Neuron (in vitro differentiated cells): ENCODE results near the gene MCM3.

Experiments used
- H2AFZ ChIP-seq: one replicate; pipeline ENCODE4 v1.6.1; 2013; ENCODE audit warnings: low read depth, mild to moderate bottlenecking, inconsistent platforms, low read length, moderate library complexity
- H3K27me3 ChIP-seq: one replicate; pipeline ENCODE4 v1.6.1; 2013; ENCODE audit warnings: low read length; ENCODE audit not compliant: insufficient read depth
- H3K36me3 ChIP-seq: one replicate; pipeline ENCODE4 v1.6.1; 2013; ENCODE audit warnings: low read length; ENCODE audit not compliant: insufficient read depth
- H3K4me1 ChIP-seq: one replicate; pipeline ENCODE4 v1.6.1; 2013; ENCODE audit warnings: low read length; ENCODE audit not compliant: insufficient read depth
- H3K4me3 ChIP-seq: 2 replicates; pipeline ENCODE4 v1.5.1; 2013; ENCODE audit warnings: mild to moderate bottlenecking, low read length, moderate library complexity
- H3K9me3 ChIP-seq: one replicate; pipeline ENCODE4 v1.6.1; 2013; ENCODE audit warnings: low read length

MCM3 gene

GRCh38 chr6:52227495-52227894, 57.0 kb downstream of the MCM3 start:
- Histone ChIP-seq H3K9me3 (no peaks in the 10 kb centered on the region), H3K27me3 (peaks cover 4% of the 10 kb centered on the region), H2AFZ (no peak overlapping the region), H3K4me3 (no peak overlapping the region), H3K4me1 (no peaks in the 10 kb centered on the region), H3K36me3 (no peaks in the 10 kb centered on the region)

GRCh38 chr6:52221302-52221701, 63.2 kb downstream of the MCM3 start:
- Histone ChIP-seq H3K27me3 (no peaks in the 10 kb centered on the region), H3K4me1 (no peaks in the 10 kb centered on the region), H3K9me3 (no peaks in the 10 kb centered on the region), H2AFZ (no peak overlapping the region), H3K36me3 (no peaks in the 10 kb centered on the region), H3K4me3 (no peak overlapping the region)

DNA sequence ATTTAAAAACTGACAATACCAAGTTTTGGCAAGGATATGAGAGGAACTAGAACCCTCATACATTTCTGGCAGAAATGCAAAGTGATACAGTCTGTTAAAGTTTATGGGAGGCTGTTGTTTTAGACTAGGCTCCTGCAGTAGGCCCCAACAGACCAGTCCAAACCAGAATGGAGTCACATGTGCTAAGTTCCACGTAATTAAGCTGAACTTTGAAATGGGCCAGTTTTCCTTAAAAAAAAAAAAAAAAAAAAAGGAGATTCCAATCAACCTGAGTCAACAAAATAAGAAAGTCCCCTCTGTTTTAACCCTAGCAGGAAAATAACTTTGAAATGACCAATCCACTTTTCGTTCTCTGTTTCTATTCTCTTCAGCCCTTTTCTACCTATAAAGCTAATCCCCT, 66.8 kb downstream of the MCM3 start:
- no peak overlapping the region for H2AFZ ChIP-seq
- H3K4me1 ChIP-seq = no peaks in the 10 kb centered on the region
- no peaks in the 10 kb centered on the region for H3K9me3 ChIP-seq
- no peaks in the 10 kb centered on the region for H3K27me3 ChIP-seq
- H3K4me3 ChIP-seq = no peak overlapping the region
- H3K36me3 ChIP-seq = no peaks in the 10 kb centered on the region

DNA sequence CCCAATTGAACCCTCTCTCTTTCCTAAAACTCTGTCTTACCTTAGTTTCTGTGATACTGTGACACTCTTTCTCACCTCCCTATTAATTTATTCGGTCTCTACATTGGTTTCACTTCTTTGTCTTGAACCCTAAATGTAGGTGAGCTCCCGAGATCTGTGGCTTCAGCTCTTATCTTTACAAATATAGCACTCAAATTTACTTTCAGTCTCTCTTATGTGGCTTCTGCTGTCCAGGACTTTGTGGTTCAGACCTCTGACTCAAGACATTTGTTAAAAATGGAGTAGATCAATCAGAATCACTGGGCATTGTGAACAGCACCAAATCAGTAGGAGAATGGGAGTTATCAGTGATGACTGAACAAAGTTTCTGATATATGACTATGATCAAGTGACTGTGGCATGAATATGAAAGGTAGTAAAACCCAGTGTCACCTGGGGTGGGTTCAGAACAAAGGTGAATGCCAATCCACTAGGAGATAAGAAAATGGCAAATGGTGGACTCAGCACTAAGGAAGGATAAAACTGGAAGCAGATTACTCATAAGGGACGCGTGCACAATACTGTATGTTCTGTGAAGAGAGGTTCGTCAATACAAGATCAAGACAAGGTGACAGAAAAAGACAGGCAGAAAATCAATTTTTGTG, 67.5 kb downstream of the MCM3 start:
- H3K9me3 ChIP-seq = no peaks in the 10 kb centered on the region
- no peaks in the 10 kb centered on the region for H3K4me1 ChIP-seq
- no peak overlapping the region for H2AFZ ChIP-seq
- H3K36me3 ChIP-seq = no peaks in the 10 kb centered on the region
- H3K4me3 ChIP-seq = no peak overlapping the region
- no peaks in the 10 kb centered on the region for H3K27me3 ChIP-seq

GRCh38 chr6:52215787-52216186, 68.8 kb downstream of the MCM3 start:
- Histone ChIP-seq H3K4me3 (no peak overlapping the region), H3K27me3 (no peaks in the 10 kb centered on the region), H3K36me3 (no peaks in the 10 kb centered on the region), H3K9me3 (no peaks in the 10 kb centered on the region), H2AFZ (no peak overlapping the region), H3K4me1 (no peaks in the 10 kb centered on the region)
